DND-41 (cell line): Measurements from ENCODE around the gene EPOP.

Experiments used
- ATAC-seq: fragments of 200-7000 bp; cut with Tn5 transposase; 3 replicates; pipeline ENCODE4 v1.9.1; 2021; ENCODE audit warnings: low read depth; ENCODE audit not compliant: insufficient read depth
- DNase-seq: peaks from one replicate; pipeline ENCODE4 v3.0.0-alpha.2; 2020
- H2AFZ ChIP-seq: 2 replicates; pipeline ENCODE4 v1.6.0; 2012; ENCODE audit warnings: low read depth, low read length
- H3K27ac ChIP-seq: 2 replicates; pipeline ENCODE4 v1.5.1; 2012; ENCODE audit warnings: low read length, inconsistent platforms
- H3K27me3 ChIP-seq: fragments of 200-600 bp; sonication (generic); 2 replicates; pipeline ENCODE4 v1.6.0; 2012; ENCODE audit warnings: low read length, mild to moderate bottlenecking, inconsistent platforms; ENCODE audit not compliant: insufficient read depth, poor library complexity
- H3K36me3 ChIP-seq: 2 replicates; pipeline ENCODE4 v1.5.1; 2012; ENCODE audit warnings: low read length, inconsistent platforms; ENCODE audit not compliant: insufficient read depth
- H3K4me1 ChIP-seq: 2 replicates; pipeline ENCODE4 v1.5.1; 2012; ENCODE audit warnings: mild to moderate bottlenecking, low read length; ENCODE audit not compliant: insufficient read depth
- H3K4me2 ChIP-seq: 2 replicates; pipeline ENCODE4 v1.6.0; 2012; ENCODE audit warnings: mild to moderate bottlenecking, moderate library complexity, low read length, inconsistent platforms; ENCODE audit not compliant: insufficient read depth
- H3K4me3 ChIP-seq, 2 experiments: fragments of 200-600 bp in 1 of 2; shearing (Covaris generic) in 1 of 2; 2 replicates each; pipeline ENCODE4 v1.5.1; 2012 to 2016; ENCODE audit warnings: inconsistent platforms in 2 of 2, low read length in 2 of 2, mild to moderate bottlenecking in 2 of 2, low read depth in 1 of 2, moderate library complexity in 1 of 2
- H3K79me2 ChIP-seq: 2 replicates; pipeline ENCODE4 v1.6.0; 2012; ENCODE audit warnings: low read length, inconsistent platforms; ENCODE audit not compliant: insufficient read depth
- H3K9ac ChIP-seq: 2 replicates; pipeline ENCODE4 v1.6.0; 2012; ENCODE audit warnings: low read depth, mild to moderate bottlenecking, inconsistent platforms, low read length, moderate library complexity
- H3K9me3 ChIP-seq: 2 replicates; pipeline ENCODE4 v1.5.1; 2012; ENCODE audit warnings: low read length, moderate library complexity, mild to moderate bottlenecking, inconsistent platforms; ENCODE audit not compliant: insufficient read depth, severe bottlenecking
- H4K20me1 ChIP-seq: 2 replicates; pipeline ENCODE4 v1.6.0; 2012; ENCODE audit warnings: low read length; ENCODE audit not compliant: insufficient read depth
- CTCF ChIP-seq: IDR thresholded peaks from 2 replicates; pipeline ENCODE4 v1.5.1; 2012; ENCODE audit warnings: borderline replicate concordance, low read length, moderate library complexity, mild to moderate bottlenecking; ENCODE audit not compliant: poor library complexity, severe bottlenecking; ENCODE audit errors: extremely low read depth
- EZH2 ChIP-seq: IDR thresholded peaks from 3 replicates; pipeline ENCODE4 v1.6.1; 2012; ENCODE audit warnings: borderline replicate concordance, low read depth, mild to moderate bottlenecking, moderate library complexity, low read length, inconsistent platforms; ENCODE audit not compliant: severe bottlenecking

EPOP gene

GRCh38 chr17:38712593-38712992 is 37.8 kb upstream of the EPOP start:
- peaks cover 24% of the 10 kb centered on the region; the same call in 1 of the 2 replicates for H4K20me1 ChIP-seq
- TF ChIP-seq CTCF (no peak), EZH2 (no peak)
- H3K27ac ChIP-seq: no peak overlapping the region
- H3K27me3 ChIP-seq: no peaks in the 10 kb centered on the region
- no peak overlapping the region for H2AFZ ChIP-seq
- ATAC-seq (no peak), DNase-seq (no peak)
- H3K36me3 ChIP-seq: peaks cover 97% of the 10 kb centered on the region
- H3K9me3 ChIP-seq: no peaks in the 10 kb centered on the region
- no peak overlapping the region for H3K9ac ChIP-seq
- no peak overlapping the region for H3K4me2 ChIP-seq
- H3K79me2 ChIP-seq: peaks cover 25% of the 10 kb centered on the region
- peaks cover 4% of the 10 kb centered on the region for H3K4me1 ChIP-seq
- H3K4me3 ChIP-seq: no peak overlapping the region

- H3K4me2 ChIP-seq: no peak overlapping the region
- H3K27me3 ChIP-seq: no peaks in the 10 kb centered on the region
- TF ChIP-seq EZH2 (no peak), CTCF (no peak)
- ATAC-seq (no peak), DNase-seq (no peak)
- peaks cover 11% of the 10 kb centered on the region for H3K4me1 ChIP-seq
- H3K27ac ChIP-seq: no peak overlapping the region
- no peak overlapping the region for H3K9ac ChIP-seq
- H3K79me2 ChIP-seq: peaks cover 31% of the 10 kb centered on the region
- H4K20me1 ChIP-seq: peaks cover 30% of the 10 kb centered on the region; the same call in 1 of the 2 replicates
- H3K36me3 ChIP-seq: peaks cover 97% of the 10 kb centered on the region
- no peaks in the 10 kb centered on the region for H3K9me3 ChIP-seq
- H3K4me3 ChIP-seq: no peak overlapping the region
- H2AFZ ChIP-seq: no peak overlapping the region
Measured at GRCh38 chr17:38711792-38712571, 37.2 kb upstream of the EPOP start.

GRCh38 chr17:38710985-38711384 is 36.2 kb upstream of the EPOP start:
- H2AFZ ChIP-seq: no peak overlapping the region
- no peak overlapping the region for H3K4me2 ChIP-seq
- peaks cover 91% of the 10 kb centered on the region for H3K36me3 ChIP-seq

More at GRCh38 chr17:38710985-38711384, 36.2 kb upstream of the EPOP start:
- no peak for ATAC-seq
- H3K9me3 ChIP-seq: no peaks in the 10 kb centered on the region
- DNase-seq: no peak
- peaks cover 20% of the 10 kb centered on the region for H3K4me1 ChIP-seq
- TF ChIP-seq EZH2 (no peak), CTCF (no peak)
- peaks cover 41% of the 10 kb centered on the region for H3K79me2 ChIP-seq
- H3K27ac ChIP-seq: no peak overlapping the region
- H4K20me1 ChIP-seq: peaks cover 37% of the 10 kb centered on the region
- H3K27me3 ChIP-seq: no peaks in the 10 kb centered on the region
- H3K4me3 ChIP-seq: no peak overlapping the region
- no peak overlapping the region for H3K9ac ChIP-seq
